ENCODE measurements around the gene KREMEN1.

KREMEN1 gene

DNA sequence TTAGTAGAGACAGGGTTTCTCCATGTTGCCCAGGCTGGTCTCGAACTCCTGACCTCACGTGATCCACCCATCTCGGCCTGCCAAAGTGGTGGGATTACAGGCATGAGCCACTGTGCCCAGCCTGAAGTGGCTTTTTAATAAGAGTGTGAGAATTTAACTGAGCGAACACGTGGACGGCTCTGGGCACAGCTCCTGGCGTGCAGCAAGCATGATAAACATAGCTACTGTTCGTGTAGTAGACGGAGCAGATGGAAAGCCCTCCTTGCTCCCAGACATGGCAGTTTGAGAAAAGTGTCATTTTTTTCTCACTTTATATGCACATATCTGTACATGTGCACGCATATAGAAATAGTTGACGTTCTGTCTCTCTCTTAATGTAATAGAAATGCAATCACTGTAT, 139.9 kb downstream of the KREMEN1 start:
- no peaks in the 10 kb centered on the region for H3K36me3 Mint-ChIP-seq (ENCODE audit: low read depth)
- no peak overlapping the region for H3K4me3 Mint-ChIP-seq
- H3K27me3 Mint-ChIP-seq (ENCODE audit: low read depth) = peaks cover 8% of the 10 kb centered on the region
- no peaks in the 10 kb centered on the region for H3K9me3 Mint-ChIP-seq
- no peaks in the 10 kb centered on the region for H3K4me1 Mint-ChIP-seq (ENCODE audit: low read depth)
- DNase-seq (ENCODE audit: low spot score) = no peak
- no peak overlapping the region for H3K27ac Mint-ChIP-seq

- H3K36me3 Mint-ChIP-seq (ENCODE audit: low read depth) = no peaks in the 10 kb centered on the region
- peaks cover 4% of the 10 kb centered on the region for H3K27me3 Mint-ChIP-seq (ENCODE audit: low read depth)
- no peak overlapping the region for H3K4me3 Mint-ChIP-seq
- no peaks in the 10 kb centered on the region for H3K4me1 Mint-ChIP-seq (ENCODE audit: low read depth)
- H3K27ac Mint-ChIP-seq = no peak overlapping the region
- no peak for DNase-seq (ENCODE audit: low spot score)
- H3K9me3 Mint-ChIP-seq = no peaks in the 10 kb centered on the region
Measured at GRCh38 chr22:29213493-29213892, 140.7 kb downstream of the KREMEN1 start.

DNA sequence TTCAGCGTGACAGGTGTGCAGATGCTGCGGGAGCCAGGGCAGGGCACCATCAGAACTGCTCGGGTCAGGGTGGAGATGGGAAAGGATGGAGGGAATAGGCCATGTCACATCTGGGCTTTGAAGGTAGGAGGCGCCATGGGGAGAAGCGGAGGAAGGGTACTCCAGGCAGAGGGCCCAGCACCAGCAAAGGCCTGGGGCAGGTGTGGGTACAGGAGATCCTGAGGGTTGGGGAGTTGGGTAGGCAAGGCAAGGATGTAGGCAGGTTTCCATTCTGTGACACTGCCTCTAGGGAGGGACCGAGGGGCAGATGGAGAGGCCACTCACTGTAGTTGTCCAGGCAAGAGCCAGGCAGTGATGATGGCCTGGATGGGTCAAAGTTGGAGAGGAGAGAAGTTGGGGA, 141.4 kb downstream of the KREMEN1 start:
- DNase-seq (ENCODE audit: low spot score) = no peak
- no peak overlapping the region for H3K27ac Mint-ChIP-seq
- H3K27me3 Mint-ChIP-seq (ENCODE audit: low read depth) = peaks cover 4% of the 10 kb centered on the region
- no peaks in the 10 kb centered on the region for H3K36me3 Mint-ChIP-seq (ENCODE audit: low read depth)
- no peaks in the 10 kb centered on the region for H3K9me3 Mint-ChIP-seq
- H3K4me3 Mint-ChIP-seq = no peak overlapping the region
- H3K4me1 Mint-ChIP-seq (ENCODE audit: low read depth) = no peaks in the 10 kb centered on the region

GRCh38 chr22:29215012-29215860, 142.4 kb downstream of the KREMEN1 start:
- Mint-ChIP-seq H3K36me3 (ENCODE audit: low read depth) (no peaks in the 10 kb centered on the region), H3K9me3 (no peaks in the 10 kb centered on the region), H3K4me1 (ENCODE audit: low read depth) (no peaks in the 10 kb centered on the region), H3K27me3 (ENCODE audit: low read depth) (peaks cover 4% of the 10 kb centered on the region), H3K4me3 (no peak overlapping the region), H3K27ac (no peak overlapping the region)
- DNase-seq (ENCODE audit: low spot score) = no peak

DNA sequence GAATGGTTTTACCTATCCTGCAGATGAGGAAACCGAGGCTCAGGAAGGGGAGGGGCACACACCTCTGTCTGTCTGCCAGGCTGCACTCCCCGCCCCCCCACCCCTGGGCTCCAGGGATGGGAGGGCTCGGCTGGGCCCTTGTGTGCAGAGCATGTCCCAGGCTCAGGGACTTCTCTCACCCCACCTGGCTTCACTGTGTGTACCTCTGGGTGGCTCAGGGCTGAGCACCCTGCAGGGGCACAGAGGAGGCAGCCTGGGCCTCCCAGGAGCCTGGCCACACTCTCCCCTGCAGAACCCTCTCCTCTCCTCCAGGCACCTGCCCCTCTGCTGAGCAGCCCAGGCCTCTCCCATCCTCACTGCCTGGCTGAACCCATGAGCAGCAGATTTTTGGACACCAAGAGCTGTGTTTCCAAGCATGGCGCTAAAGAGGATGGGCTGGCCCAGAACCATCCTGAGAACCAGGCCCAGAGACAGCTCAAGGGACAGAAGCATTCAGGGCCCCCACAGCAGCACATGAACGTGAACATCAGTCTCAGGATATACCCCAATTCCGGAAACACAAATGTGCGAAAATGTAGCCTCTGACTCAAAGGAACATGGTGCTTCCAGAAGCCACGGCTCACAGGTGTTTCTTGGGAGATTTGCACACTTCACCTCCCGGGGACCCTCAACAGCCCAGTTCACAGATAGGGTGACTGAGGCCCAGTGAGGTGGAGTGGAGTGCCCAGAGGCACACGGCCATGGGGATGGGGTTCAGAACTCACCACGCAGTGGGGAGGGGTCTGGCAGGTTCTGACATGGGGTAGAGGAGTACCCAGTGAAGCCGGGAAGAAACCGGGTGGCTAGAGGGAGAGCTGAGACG, 143.4 kb downstream of the KREMEN1 start:
- no peaks in the 10 kb centered on the region for H3K36me3 Mint-ChIP-seq (ENCODE audit: low read depth)
- no peak for DNase-seq (ENCODE audit: low spot score)
- no peaks in the 10 kb centered on the region for H3K4me1 Mint-ChIP-seq (ENCODE audit: low read depth)
- H3K9me3 Mint-ChIP-seq = no peaks in the 10 kb centered on the region
- no peak overlapping the region for H3K27ac Mint-ChIP-seq
- no peak overlapping the region for H3K4me3 Mint-ChIP-seq
- H3K27me3 Mint-ChIP-seq (ENCODE audit: low read depth) = peaks cover 2% of the 10 kb centered on the region

GRCh38 chr22:29216873-29217666, 144.2 kb downstream of the KREMEN1 start:
- Mint-ChIP-seq H3K9me3 (no peaks in the 10 kb centered on the region), H3K27ac (no peak overlapping the region), H3K27me3 (ENCODE audit: low read depth) (no peaks in the 10 kb centered on the region), H3K4me1 (ENCODE audit: low read depth) (no peaks in the 10 kb centered on the region), H3K4me3 (no peak overlapping the region), H3K36me3 (ENCODE audit: low read depth) (no peaks in the 10 kb centered on the region)
- DNase-seq (ENCODE audit: low spot score) = no peak

Data from T-helper 2 cell treated with Interferon-gamma antibody and Interleukin-4, amounts not matched to agents 5 μg/mL and 100 μg/mL, for 36 hours (primary cell).